Heart right ventricle (tissue), 16 donors: Measurements from ENCODE around the gene COL4A6. TPM values are rescaled to one million over a fixed set of nuclear protein-coding genes. Genes with fewer than 3 reads are reported as not detected.

Experiments used
- ATAC-seq, 8 donors: fragments of 200-7000 bp; cut with Tn5 transposase; one replicate each; pipeline ENCODE4 v1.9.1; 2020; ENCODE audit warnings: mild to moderate bottlenecking in 8 of 8, moderate library complexity in 8 of 8, moderate number of reproducible peaks in 1 of 8
- DNase-seq, 2 donors: peaks; one replicate each; pipeline ENCODE4 v3.0.0-alpha.2; 2020
- H3K27ac ChIP-seq, 10 donors: fragments of 200-600 bp; sonication (generic) in 2 of 10; one replicate each; pipeline versions ENCODE4 v1.5.0 to v1.8.0; 2020 to 2022; ENCODE audit warnings: mild to moderate bottlenecking in 3 of 10
- H3K27me3 ChIP-seq, 7 donors: fragments of 200-600 bp; one replicate each; pipeline ENCODE4 v1.8.0; 2021 to 2022; ENCODE audit warnings: mild to moderate bottlenecking in 2 of 7
- H3K36me3 ChIP-seq, 9 donors: fragments of 200-600 bp; sonication (generic) in 1 of 9; one replicate each; pipeline versions ENCODE4 v1.5.0 to v1.8.0; 2020 to 2022; ENCODE audit warnings: mild to moderate bottlenecking in 2 of 9
- H3K4me1 ChIP-seq, 9 donors: fragments of 200-600 bp; sonication (generic) in 1 of 9; one replicate each; pipeline versions ENCODE4 v1.5.0 to v1.8.0; 2020 to 2022; ENCODE audit warnings: mild to moderate bottlenecking in 4 of 9
- H3K4me3 ChIP-seq, 10 donors: fragments of 200-600 bp; sonication (generic) in 2 of 10; one replicate each; pipeline versions ENCODE4 v1.5.0 to v1.8.0; 2020 to 2022; ENCODE audit warnings: mild to moderate bottlenecking in 7 of 10, moderate library complexity in 2 of 10
- H3K9me3 ChIP-seq, 11 donors: fragments of 200-600 bp in 10 of 11; sonication (generic) in 2 of 11; one replicate each; pipeline versions ENCODE4 v1.5.0 to v1.8.0; 2013 to 2022; ENCODE audit warnings: mild to moderate bottlenecking in 2 of 11, control low read depth in 1 of 11, moderate library complexity in 1 of 11
- WGBS, 2 donors: extraction: QIAGEN DNeasy Blood & Tissue Kit; methylation state at CpG; one replicate each; pipeline ENCODE4 v1.1.7; 2013; ENCODE audit warnings: inconsistent platforms in 1 of 2; 5-methylcytosine and 5-hydroxymethylcytosine counted together
- intact Hi-C, 10 donors: fragments of 100-400 bp; cut with DNase I; formaldehyde crosslinking; loops; one replicate each; pipeline versions ENCODE4 v1.11.1 to v1.14.2; 2022
- polyA plus RNA-seq, 2 donors: library from polyadenylated mRNA; stranded (reverse); fragments of 200-250 nt; gene quantifications; one replicate each; pipeline ENCODE4 v1.2.3, GENCODE V29; 2013
- total RNA-seq, 10 donors: library from RNA; stranded (reverse); fragmentation: NEBNext Ultra II Directional in 3 of 10; extraction: Animal tissue kit (Norgen Biotek cat#: 25700) in 3 of 10; gene quantifications; one replicate each; pipeline versions ENCODE4 v1.2.1 to v1.2.4, GENCODE V29; 2021 to 2023
- TF ChIP-seq, protein P1 (sequence below), 9 donors: fragments of 200-600 bp; sonication (generic) in 2 of 9; IDR thresholded peaks; one replicate each; pipeline versions ENCODE4 v1.5.0 to v1.8.0; 2021 to 2022; ENCODE audit warnings: antibody characterized with exemption in 9 of 9, mild to moderate bottlenecking in 5 of 9, moderate library complexity in 1 of 9
- donor health status: Arrhythmogenic right ventricular cardiomyopathy.
- donor health status: ischemic (EF 13 %, LVEDD 7.1; RV severe dilation, severe dysfunction).
- donor health status: healthy with polysubstance abuse.
- donor health status: DM: no; HTN: yes; CAD: no.
- donor health status: DM: no; HTN: no; CAD: no.
- donor health status: ischemic (EF 25% LVEDD 6.9; RV normal size, moderate dysfunction).
- donor health status: ischemic (EF 25% LVEDD 5.7; RV mildly dilated, moderate dysfunction).
- donor health status: healthy.
- donor health status: DM: yes; HTN: yes; CAD: no.
- donor health status: Ischemic cardiomyopathy.
- donor health status: ischemic (EF 35%, LVEDD 5.7; RV mildly dilated, moderate dysfunction).
- donor health status: nonischemic (EF 11% LVEDD 7.7; RV severe dilation, severe dysfunction).
- donor health status: DM: yes; HTN: yes; CAD: no.
- donor health status: PGD.
- donor health status: ischemic (EF 29% LVEDD 5.4; RV normal size, mild dysfunction).
- donor health status: nonischemic (EF 23%, LVEDD 6.1; RV moderate dilation, normal function).

The COL4A6 gene
- total and polyA plus RNA-seq, 12 donors, result 1.7 to 10.8 (median 7.6) TPM

DNA sequence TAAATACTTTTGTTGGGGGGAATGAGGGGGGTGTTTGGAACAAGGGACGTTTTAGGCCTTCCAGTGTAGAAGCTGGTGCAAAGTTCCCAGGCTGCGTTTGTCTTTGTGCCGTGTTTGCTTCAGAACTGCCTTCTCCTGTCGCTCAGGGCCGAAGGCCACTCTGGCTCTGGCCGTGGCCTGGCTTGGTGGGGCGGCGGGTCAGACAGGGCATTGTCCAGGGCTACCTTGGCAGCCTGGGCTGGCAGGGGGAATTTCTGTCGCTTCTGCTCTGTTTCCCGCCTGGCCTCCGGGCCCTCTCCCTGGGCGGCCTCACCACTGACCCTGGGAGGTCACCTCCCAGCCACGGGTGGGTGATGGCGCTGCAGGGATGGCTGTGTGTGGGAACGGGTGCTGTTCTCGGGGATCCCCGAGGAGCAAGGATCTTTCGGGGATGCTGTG, 140.0 kb downstream of the COL4A6 start:
- TF ChIP-seq, protein P1, sequence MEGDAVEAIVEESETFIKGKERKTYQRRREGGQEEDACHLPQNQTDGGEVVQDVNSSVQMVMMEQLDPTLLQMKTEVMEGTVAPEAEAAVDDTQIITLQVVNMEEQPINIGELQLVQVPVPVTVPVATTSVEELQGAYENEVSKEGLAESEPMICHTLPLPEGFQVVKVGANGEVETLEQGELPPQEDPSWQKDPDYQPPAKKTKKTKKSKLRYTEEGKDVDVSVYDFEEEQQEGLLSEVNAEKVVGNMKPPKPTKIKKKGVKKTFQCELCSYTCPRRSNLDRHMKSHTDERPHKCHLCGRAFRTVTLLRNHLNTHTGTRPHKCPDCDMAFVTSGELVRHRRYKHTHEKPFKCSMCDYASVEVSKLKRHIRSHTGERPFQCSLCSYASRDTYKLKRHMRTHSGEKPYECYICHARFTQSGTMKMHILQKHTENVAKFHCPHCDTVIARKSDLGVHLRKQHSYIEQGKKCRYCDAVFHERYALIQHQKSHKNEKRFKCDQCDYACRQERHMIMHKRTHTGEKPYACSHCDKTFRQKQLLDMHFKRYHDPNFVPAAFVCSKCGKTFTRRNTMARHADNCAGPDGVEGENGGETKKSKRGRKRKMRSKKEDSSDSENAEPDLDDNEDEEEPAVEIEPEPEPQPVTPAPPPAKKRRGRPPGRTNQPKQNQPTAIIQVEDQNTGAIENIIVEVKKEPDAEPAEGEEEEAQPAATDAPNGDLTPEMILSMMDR (IDR thresholded peaks at IDR 0.05), result no peak
- peaks cover 0 to 49% (median 0%) of the 10 kb centered on the region in 7 donors for H3K27me3 ChIP-seq
- DNase-seq (no peak), ATAC-seq (no peak)
- 92 to 98% methylated on average over 18 of the region's 18 CpGs for WGBS, 2 donors
- no peak overlapping the region for H3K4me3 ChIP-seq
- H3K9me3 ChIP-seq, result no peaks in the 10 kb centered on the region
- H3K36me3 ChIP-seq, result no peaks in the 10 kb centered on the region
- intact Hi-C loops, result loop anchor here in 1 of 10 donors (10.0 kb wide), 1 partner anchor 73 kb away; no protein-coding TSS in a partner anchor
- no peak overlapping the region for H3K27ac ChIP-seq
- peaks cover 0 to 2% (median 0%) of the 10 kb centered on the region in 9 donors for H3K4me1 ChIP-seq

DNA sequence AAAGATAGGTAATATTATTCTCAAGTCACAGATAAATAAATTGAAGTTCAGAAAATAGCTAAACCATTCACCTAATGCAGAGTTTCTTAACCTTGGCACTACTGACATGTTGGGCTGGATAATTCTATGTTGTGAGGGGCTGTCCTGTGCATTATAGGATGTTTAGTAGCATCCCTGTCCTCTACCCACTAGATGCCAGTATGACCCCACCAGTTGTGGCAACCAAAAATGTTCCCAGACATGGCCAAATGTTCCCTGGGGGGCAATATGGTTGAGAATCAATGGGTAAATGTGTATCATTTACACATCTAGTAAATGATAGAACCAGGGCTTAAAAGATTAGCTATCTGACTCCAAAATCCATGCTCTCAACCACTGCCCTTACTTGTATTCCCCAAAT, 140.9 kb downstream of the COL4A6 start:
- peaks cover 0 to 40% (median 0%) of the 10 kb centered on the region in 7 donors for H3K27me3 ChIP-seq
- H3K4me1 ChIP-seq, result no peaks in the 10 kb centered on the region
- intact Hi-C loops, result loop anchor here in 1 of 10 donors (10.0 kb wide), 1 partner anchor 72 kb away; no protein-coding TSS in a partner anchor
- no peak overlapping the region for H3K4me3 ChIP-seq
- DNase-seq, result no peak
- no peak for ATAC-seq
- peaks cover 0 to 3% (median 0%) of the 10 kb centered on the region in 11 donors for H3K9me3 ChIP-seq
- TF ChIP-seq, protein P1 (IDR thresholded peaks at IDR 0.05), result no peak
- no peaks in the 10 kb centered on the region for H3K36me3 ChIP-seq
- H3K27ac ChIP-seq, result no peak overlapping the region

DNA sequence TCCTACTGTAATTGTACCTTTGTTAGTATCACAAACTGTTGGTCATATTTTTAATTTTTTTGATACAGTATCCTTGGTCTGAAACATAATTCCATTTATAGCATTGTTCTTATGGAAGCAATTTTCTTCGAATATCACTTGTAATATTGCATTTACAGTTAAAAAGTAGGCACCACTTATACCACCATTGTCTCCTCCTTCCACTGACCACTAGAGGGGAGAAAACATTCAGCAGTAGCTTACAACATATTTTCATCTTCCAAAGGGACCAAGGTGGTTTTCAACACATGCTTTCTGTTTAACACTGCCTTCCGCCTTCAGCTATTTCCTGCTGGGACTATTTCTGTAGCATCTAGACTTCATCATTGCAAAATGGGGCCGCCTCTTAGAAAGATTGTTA, 146.2 kb downstream of the COL4A6 start:
- TF ChIP-seq, protein P1 (IDR thresholded peaks at IDR 0.05), result no peak
- no peaks in the 10 kb centered on the region for H3K36me3 ChIP-seq
- peaks cover 0 to 34% (median 0%) of the 10 kb centered on the region in 7 donors for H3K27me3 ChIP-seq
- no peak for ATAC-seq
- WGBS, 2 donors, result 76 to 80% methylated on average over 3 of the region's 3 CpGs
- H3K27ac ChIP-seq, result no peak overlapping the region
- no peak overlapping the region for H3K4me3 ChIP-seq
- DNase-seq, result no peak
- no peaks in the 10 kb centered on the region for H3K4me1 ChIP-seq
- peaks cover 0 to 12% (median 0%) of the 10 kb centered on the region in 11 donors for H3K9me3 ChIP-seq
- intact Hi-C loops, result loop anchor here in 1 of 10 donors (10.0 kb wide), 1 partner anchor 67 kb away; no protein-coding TSS in a partner anchor

DNA sequence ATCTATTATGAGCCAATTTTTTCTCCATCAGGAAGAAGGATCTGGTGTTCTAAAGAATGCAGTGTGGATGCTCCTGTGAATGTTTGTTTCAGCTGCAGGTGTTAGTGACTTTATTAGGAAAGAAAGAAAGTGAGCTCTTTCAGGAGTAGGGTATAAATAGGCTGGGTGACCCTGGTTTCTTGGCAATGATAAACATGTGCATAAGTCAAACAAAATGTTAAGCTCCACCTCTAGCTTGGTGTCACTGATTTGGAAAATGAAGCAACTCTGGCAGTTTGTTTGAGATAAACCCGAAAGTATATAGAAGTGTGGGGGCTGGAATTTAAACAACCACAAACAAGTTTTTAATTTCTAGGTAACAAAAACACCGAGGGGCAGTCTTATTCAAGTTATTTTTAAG, 152.3 kb downstream of the COL4A6 start:
- 42 to 58% methylated on average over 2 of the region's 2 CpGs for WGBS, 2 donors
- DNase-seq (no peak), ATAC-seq (no peak)
- Histone ChIP-seq H3K4me1 (peaks cover 0 to 8% (median 0%) of the 10 kb centered on the region in 9 donors), H3K27ac (no peak overlapping the region), H3K36me3 (no peaks in the 10 kb centered on the region), H3K4me3 (no peak overlapping the region), H3K9me3 (no peaks in the 10 kb centered on the region), H3K27me3 (peaks cover 0 to 31% (median 0%) of the 10 kb centered on the region in 7 donors)
- intact Hi-C loops, result no loop called here
- TF ChIP-seq, protein P1 (IDR thresholded peaks at IDR 0.05), result no peak
